HG03025 (cell line): Measurements from ENCODE around the gene ADH7.
"Not testable (repeated sequence)": the region's sequence is repeated elsewhere in the genome, so short reads cannot be mapped to it uniquely, and the experiment has no call there.

Source experiments
- ATAC-seq: cut with Tn5 transposase; IDR thresholded peaks from one replicate; pipeline ENCODE4 v1.9.1; 2021; ENCODE audit warnings: mild to moderate bottlenecking, moderate library complexity; ENCODE audit not compliant: unreplicated experiment, low FRiP score

Gene ADH7

GRCh38 chr4:99382745-99383360 lies 52.3 kb downstream of the ADH7 start:
- ATAC-seq = no peak

DNA sequence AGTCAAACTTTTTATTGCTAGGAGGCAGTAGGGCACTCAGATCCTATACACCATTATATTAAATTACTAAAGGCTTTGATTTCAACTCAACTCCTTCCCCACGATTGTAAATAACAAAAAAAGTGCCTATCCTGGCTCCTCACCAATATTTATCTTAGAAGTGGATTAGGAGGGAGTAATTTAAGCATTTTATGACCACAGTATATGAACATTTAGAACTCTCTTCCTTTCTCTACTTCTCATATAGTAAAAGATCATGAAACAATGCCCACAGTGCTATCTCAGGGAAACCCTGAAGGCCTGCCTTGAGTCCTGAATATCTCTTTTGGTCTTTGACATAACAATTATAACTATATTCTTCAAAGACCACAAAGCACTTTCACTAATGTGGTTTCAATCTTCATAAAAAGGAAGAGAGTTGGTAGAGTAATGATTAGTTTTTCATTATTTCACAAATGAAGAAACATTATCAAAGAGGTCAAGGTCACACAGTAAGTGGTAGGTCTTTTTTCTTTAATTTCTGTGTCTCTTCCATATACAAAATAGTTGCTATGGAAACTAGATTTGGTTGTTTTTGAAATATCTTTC lies 53.5 kb downstream of the ADH7 start:
- no peak for ATAC-seq

DNA sequence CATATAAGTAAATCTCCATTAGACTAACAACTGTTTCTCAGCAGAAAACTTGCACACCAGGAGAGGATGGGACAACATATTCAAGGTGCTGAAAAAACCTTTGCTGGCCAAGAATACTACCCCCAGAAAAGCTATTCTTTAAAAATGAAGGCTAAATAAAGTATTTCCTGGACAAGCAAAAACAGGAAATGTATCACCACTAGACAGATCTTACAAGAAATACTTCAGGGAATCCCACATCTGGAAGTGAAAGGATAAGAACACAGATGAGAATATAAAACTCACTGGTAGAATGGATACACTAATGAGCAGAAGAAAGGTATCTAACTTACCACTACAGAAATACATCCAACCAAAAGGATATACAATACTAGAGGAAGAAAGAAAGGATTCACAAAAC lies 55.6 kb downstream of the ADH7 start:
- no peak for ATAC-seq

DNA sequence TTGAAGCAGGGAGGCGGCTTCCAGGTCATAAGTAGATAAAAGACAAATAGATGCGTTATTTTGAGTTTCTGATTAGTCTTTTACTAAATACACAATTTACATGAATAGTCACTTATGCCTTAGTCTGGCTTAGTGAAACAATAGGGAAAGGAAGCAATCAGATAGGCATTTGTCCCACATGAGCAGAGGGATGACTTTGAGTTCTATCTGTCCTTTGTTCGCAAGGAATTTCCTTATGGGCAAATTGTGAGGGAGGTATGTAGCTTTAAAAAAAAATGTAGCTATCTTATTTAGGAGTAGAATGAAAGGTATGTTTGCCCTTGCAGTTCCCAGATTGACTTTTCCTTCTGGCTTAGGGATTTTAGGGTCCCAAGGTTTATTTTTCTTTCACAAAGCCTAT lies 56.3 kb downstream of the ADH7 start:
- no peak for ATAC-seq

DNA sequence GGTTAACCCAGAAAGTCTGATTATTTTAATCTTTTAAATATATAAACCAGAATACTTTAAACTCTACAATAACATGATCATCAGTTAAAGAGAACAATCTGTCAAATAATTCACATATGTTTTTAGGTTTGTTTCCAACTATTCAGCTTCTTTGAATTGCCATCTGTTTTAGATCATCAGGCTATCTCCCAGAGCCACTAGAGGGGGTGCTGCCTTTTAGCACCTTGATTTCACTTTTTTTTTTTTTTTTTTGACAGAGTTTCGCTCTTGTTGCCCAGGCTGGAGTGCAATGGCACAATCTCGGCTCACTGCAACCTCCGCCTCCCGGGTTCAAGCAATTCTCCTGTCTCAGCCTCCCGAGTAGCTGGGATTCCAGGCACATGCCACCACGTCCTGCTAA lies 57.8 kb downstream of the ADH7 start:
- not testable (repeated sequence) for ATAC-seq

- ATAC-seq = not testable (repeated sequence)
Observed at GRCh38 chr4:99372464-99372863, 62.7 kb downstream of the ADH7 start.

GRCh38 chr4:99367817-99368216 lies 67.3 kb downstream of the ADH7 start:
- not testable (repeated sequence) for ATAC-seq

- ATAC-seq = no peak
Observed at GRCh38 chr4:99366491-99366890, 68.7 kb downstream of the ADH7 start.

DNA sequence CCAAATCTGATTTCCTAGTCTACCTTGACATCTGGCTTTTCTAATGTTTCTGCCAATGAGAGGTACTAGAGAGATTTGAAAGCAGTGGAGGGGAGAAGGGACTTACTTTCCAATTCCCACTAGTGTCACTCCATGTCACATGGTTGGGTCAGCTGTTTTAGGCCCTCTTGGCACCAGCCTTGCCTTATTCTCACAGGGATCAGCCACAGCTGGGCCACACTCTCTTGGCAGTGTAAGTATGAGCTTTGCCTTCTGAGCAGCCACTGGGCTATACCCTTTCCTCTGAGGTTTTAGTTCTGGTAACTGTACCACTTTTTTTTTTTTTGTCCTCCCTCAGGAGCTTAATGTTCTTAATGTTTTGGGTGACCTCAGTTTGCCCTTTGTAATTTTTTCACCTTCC lies 72.4 kb downstream of the ADH7 start:
- no peak for ATAC-seq
